GM19193 (cell line): ENCODE results near the gene DHRS11.

Experiments
- POLR2A ChIP-seq: IDR thresholded peaks from 4 replicates; pipeline ENCODE4 v1.6.1; 2011; ENCODE audit not compliant: insufficient read depth, insufficient read length; ENCODE audit errors: extremely low read depth

DHRS11 gene

GRCh38 chr17:36629970-36630502 lies 38.4 kb downstream of the DHRS11 start:
- no peak for TF ChIP-seq POLR2A

GRCh38 chr17:36631022-36631421 lies 39.3 kb downstream of the DHRS11 start:
- no peak for TF ChIP-seq POLR2A

- TF ChIP-seq POLR2A = no peak
These were observed 41.5 kb downstream of the DHRS11 start for GRCh38 chr17:36632916-36633771.

GRCh38 chr17:36640346-36640745 lies 48.7 kb downstream of the DHRS11 start:
- TF ChIP-seq POLR2A = no peak

GRCh38 chr17:36640836-36641235 lies 49.2 kb downstream of the DHRS11 start:
- no peak for TF ChIP-seq POLR2A

- TF ChIP-seq POLR2A = no peak
These were observed 49.7 kb downstream of the DHRS11 start for GRCh38 chr17:36641331-36641876.

GRCh38 chr17:36641877-36642845 lies 50.5 kb downstream of the DHRS11 start:
- TF ChIP-seq POLR2A = no peak

GRCh38 chr17:36643086-36643685 lies 51.5 kb downstream of the DHRS11 start:
- no peak for TF ChIP-seq POLR2A

- TF ChIP-seq POLR2A = no peak
These were observed 53.7 kb downstream of the DHRS11 start for GRCh38 chr17:36645422-36645821.

- no peak for TF ChIP-seq POLR2A
These were observed 56.0 kb downstream of the DHRS11 start for GRCh38 chr17:36647636-36648035.

- no peak for TF ChIP-seq POLR2A
These were observed 58.6 kb downstream of the DHRS11 start for GRCh38 chr17:36650096-36650775.
